Measurements from ENCODE around the gene NPAS2. TPM values are rescaled to one million over a fixed set of nuclear protein-coding genes. Genes with fewer than 3 reads are reported as not detected.

NPAS2 gene
- total and polyA plus RNA-seq, 2 of the 8 experiments (the other 6 are each of a cell fraction or from before 2014, with no cell fraction given), result 1.8 to 1.9 TPM

DNA sequence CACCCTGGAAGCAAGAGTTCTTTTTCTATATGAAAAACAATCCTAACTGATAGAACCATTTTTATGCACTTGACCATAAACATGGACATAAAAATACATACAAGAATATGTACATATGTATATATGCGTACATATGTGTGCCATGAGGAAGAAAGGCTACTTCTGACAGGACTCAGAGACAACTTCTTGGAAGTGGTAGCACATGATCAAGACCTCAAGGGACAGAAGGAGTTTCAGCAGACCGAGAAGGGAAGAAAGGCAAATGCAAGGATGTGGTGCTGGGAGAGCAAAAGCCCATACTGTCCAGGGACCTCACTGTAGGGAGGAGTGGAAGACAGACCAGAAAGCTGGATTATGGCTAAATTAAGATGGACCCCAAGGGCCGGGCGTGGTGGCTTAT is 11.4 kb upstream of the NPAS2 start:
- Histone ChIP-seq H3K4ac (replicated peaks; ENCODE audit: insufficient read length, low read depth, low read length) (no peak overlapping the region), H3K79me1 (ENCODE audit: low read depth, low read length) (no peaks in the 10 kb centered on the region), H4K8ac (ENCODE audit: extremely low read depth, insufficient read depth, low read length) (no peak overlapping the region), H2AK5ac (ENCODE audit: low read depth, low read length) (no peak overlapping the region), H3K4me2 (ENCODE audit: insufficient read depth in 1 of 2, low read depth in 2 of 2, low read length in 2 of 2) (no peak overlapping the region), H3K9me3 (ENCODE audit: insufficient read depth in 2 of 2, low read depth in 1 of 2, low read length in 1 of 2) (no peaks in the 10 kb centered on the region), H4K5ac (ENCODE audit: insufficient read length, low read depth, low read length) (no peak overlapping the region), H3K79me2 (ENCODE audit: control insufficient read depth in 1 of 2, insufficient read depth in 2 of 2, low read length in 2 of 2) (no peaks in the 10 kb centered on the region), H2BK20ac (ENCODE audit: low read length) (no peak overlapping the region), H3K36me3 (ENCODE audit: control insufficient read depth in 2 of 4, insufficient read depth in 4 of 4, low read length in 3 of 4) (no peaks in the 10 kb centered on the region), H3K18ac (ENCODE audit: extremely low read depth, low read length) (no peak overlapping the region), H3K27me3 (replicated peaks in 1 of 4; ENCODE audit: control insufficient read depth in 3 of 4, extremely low read depth in 1 of 4, insufficient read depth in 3 of 4, low read length in 3 of 4) (no peaks in the 10 kb centered on the region), H2BK12ac (ENCODE audit: low read depth, low read length) (no peak overlapping the region), H3K23me2 (ENCODE audit: low read depth, low read length) (no peaks in the 10 kb centered on the region), H4K91ac (replicated peaks; ENCODE audit: insufficient read length, low read length) (no peak overlapping the region), H3K56ac (replicated peaks; ENCODE audit: insufficient read length, low read depth, low read length) (no peak overlapping the region), H3K23ac (ENCODE audit: insufficient read length) (no peak overlapping the region), H3K14ac (ENCODE audit: insufficient read length) (no peak overlapping the region), H2BK120ac (replicated peaks; ENCODE audit: low read depth, low read length) (no peak overlapping the region), H3K9ac (replicated peaks in 1 of 4; ENCODE audit: extremely low read depth in 1 of 4, low read depth in 3 of 4, low read length in 3 of 4) (no peak overlapping the region), H3K27ac (ENCODE audit: low read depth, low read length) (no peak overlapping the region), H2BK15ac (ENCODE audit: low read length) (no peak overlapping the region), H3K4me3 (ENCODE audit: extremely low read depth in 1 of 4, insufficient read depth in 2 of 4, low read depth in 3 of 4, low read length in 4 of 4) (no peak overlapping the region), H2AFZ (ENCODE audit: low read length) (no peak overlapping the region), H3K4me1 (replicated peaks in 1 of 4; ENCODE audit: control insufficient read depth in 3 of 4, insufficient read depth in 4 of 4, low read length in 3 of 4) (peaks cover 0 to 9% (median 3%) of the 10 kb centered on the region in 4 experiments; a peak in 6 of 7 replicates), H4K20me1 (replicated peaks in 1 of 2; ENCODE audit: control insufficient read depth in 1 of 2, insufficient read depth in 2 of 2, low read length in 2 of 2) (no peaks in the 10 kb centered on the region), H2BK5ac (ENCODE audit: low read depth, low read length) (no peak overlapping the region)
- 82% methylated on average over 4 of the region's 4 CpGs; no CpG with 5 or more reads in 1 of the 2 experiments for WGBS, 2 experiments (ENCODE audit: extremely low coverage in 1 of 2, insufficient coverage in 1 of 2, insufficient read length in 1 of 2, insufficient replicate concordance in 2 of 2, low coverage in 1 of 2, low lambda C conversion rate in 2 of 2, missing lambda C conversion rate in 1 of 2)
- no peak for FAIRE-seq
- no peak for DNase-seq (ENCODE audit: low read depth in 1 of 2, low spot score in 2 of 2)
- TF ChIP-seq CTBP2 (IDR thresholded peaks at IDR 0.05; ENCODE audit: borderline replicate concordance, insufficient read depth, insufficient read length, low read length) (no peak), SIX5 (IDR thresholded peaks at IDR 0.05; ENCODE audit: low read depth, low read length) (no peak), SP4 (IDR thresholded peaks at IDR 0.05; ENCODE audit: low read length) (no peak), TEAD4 (IDR thresholded peaks at IDR 0.05; ENCODE audit: low read depth, low read length) (no peak), PHF8 (conservative IDR thresholded peaks at IDR 0.05; ENCODE audit: low read depth, low read length) (no peak)
- TF ChIP-seq, protein P1, sequence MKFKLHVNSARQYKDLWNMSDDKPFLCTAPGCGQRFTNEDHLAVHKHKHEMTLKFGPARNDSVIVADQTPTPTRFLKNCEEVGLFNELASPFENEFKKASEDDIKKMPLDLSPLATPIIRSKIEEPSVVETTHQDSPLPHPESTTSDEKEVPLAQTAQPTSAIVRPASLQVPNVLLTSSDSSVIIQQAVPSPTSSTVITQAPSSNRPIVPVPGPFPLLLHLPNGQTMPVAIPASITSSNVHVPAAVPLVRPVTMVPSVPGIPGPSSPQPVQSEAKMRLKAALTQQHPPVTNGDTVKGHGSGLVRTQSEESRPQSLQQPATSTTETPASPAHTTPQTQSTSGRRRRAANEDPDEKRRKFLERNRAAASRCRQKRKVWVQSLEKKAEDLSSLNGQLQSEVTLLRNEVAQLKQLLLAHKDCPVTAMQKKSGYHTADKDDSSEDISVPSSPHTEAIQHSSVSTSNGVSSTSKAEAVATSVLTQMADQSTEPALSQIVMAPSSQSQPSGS (IDR thresholded peaks at IDR 0.05; ENCODE audit: low read length), result no peak
- ChIA-PET POLR2A (ENCODE audit: partially characterized antibody) (no interaction called here), CTCF (ENCODE audit: partially characterized antibody) (no interaction called here)

All from H1 (cell line).